DOHH2 (cell line): ENCODE data around the gene ABCC6.

ENCODE experiments used
- H3F3A ChIP-seq: fragments of 200-600 bp; sonication (generic), shearing (Covaris generic); 2 replicates; pipeline ENCODE4 v1.6.0; 2016; ENCODE audit warnings: antibody characterized with exemption, mild to moderate bottlenecking; ENCODE audit not compliant: control insufficient read depth, insufficient read depth
- H3K27ac ChIP-seq: fragments of 200-600 bp; sonication (generic); 2 replicates; pipeline ENCODE4 v1.5.1; 2014; ENCODE audit warnings: low read depth, mild to moderate bottlenecking, low read length, moderate library complexity
- H3K27me3 ChIP-seq: fragments of 200-600 bp; sonication (generic); 2 replicates; pipeline ENCODE4 v1.6.1; 2014; ENCODE audit warnings: mild to moderate bottlenecking, low read length, mixed read lengths; ENCODE audit not compliant: control insufficient read depth
- H3K36me3 ChIP-seq: fragments of 200-600 bp; sonication (generic); 2 replicates; pipeline ENCODE4 v1.6.1; 2014; ENCODE audit warnings: mild to moderate bottlenecking, low read length, moderate library complexity, mixed read lengths; ENCODE audit not compliant: control insufficient read depth
- H3K4me1 ChIP-seq: fragments of 200-600 bp; sonication (generic); 2 replicates; pipeline ENCODE4 v1.6.1; 2014; ENCODE audit warnings: mild to moderate bottlenecking, low read length, mixed read lengths; ENCODE audit not compliant: control insufficient read depth
- H3K4me2 ChIP-seq: fragments of 200-600 bp; sonication (generic); 2 replicates; pipeline ENCODE4 v1.6.0; 2014; ENCODE audit warnings: mild to moderate bottlenecking, low read length, moderate library complexity
- H3K4me3 ChIP-seq: fragments of 200-600 bp; sonication (generic); 2 replicates; pipeline ENCODE4 v1.5.1; 2014; ENCODE audit warnings: mild to moderate bottlenecking, low read length, mixed read lengths
- H3K79me2 ChIP-seq: fragments of 200-600 bp; sonication (generic); 2 replicates; pipeline ENCODE4 v1.6.1; 2014; ENCODE audit warnings: mild to moderate bottlenecking, low read length, mixed read lengths; ENCODE audit not compliant: control insufficient read depth
- H3K9me2 ChIP-seq: fragments of 200-600 bp; sonication (generic); replicated peaks from 2 replicates; pipeline ENCODE4 v1.6.1; 2014; ENCODE audit warnings: mild to moderate bottlenecking, low read length, mixed read lengths; ENCODE audit not compliant: control insufficient read depth
- H3K9me3 ChIP-seq: fragments of 200-600 bp; sonication (generic); 2 replicates; pipeline ENCODE4 v1.6.1; 2014; ENCODE audit warnings: antibody characterized with exemption, low read length, mixed read lengths; ENCODE audit not compliant: control insufficient read depth, insufficient read depth
- H4K20me1 ChIP-seq: fragments of 200-600 bp; sonication (generic); 2 replicates; pipeline ENCODE4 v1.6.0; 2014; ENCODE audit warnings: low read depth, mild to moderate bottlenecking, antibody characterized with exemption, low read length, moderate library complexity; ENCODE audit not compliant: control insufficient read depth, insufficient read depth
- CTCF ChIP-seq: fragments of 200-600 bp; sonication (generic); IDR thresholded peaks from one replicate; pipeline ENCODE4 v1.5.1; 2014; ENCODE audit warnings: antibody characterized with exemption, mild to moderate bottlenecking, low read depth, low read length; ENCODE audit not compliant: poor library complexity, severe bottlenecking
- EZH2phosphoT487 ChIP-seq: fragments of 200-600 bp; sonication (generic); IDR thresholded peaks from 2 replicates; pipeline ENCODE4 v1.6.1; 2017; ENCODE audit warnings: borderline replicate concordance, mild to moderate bottlenecking, antibody characterized with exemption, low read length, moderate library complexity, mixed read lengths

The ABCC6 gene

GRCh38 chr16:16120382-16121184, 102.7 kb downstream of the ABCC6 start:
- H3K27ac ChIP-seq, result no peak overlapping the region
- H3K4me3 ChIP-seq, result no peak overlapping the region
- no peaks in the 10 kb centered on the region for H3K27me3 ChIP-seq
- no peak overlapping the region for H3K4me2 ChIP-seq
- H3K36me3 ChIP-seq, result peaks cover 67% of the 10 kb centered on the region
- no peaks in the 10 kb centered on the region for H4K20me1 ChIP-seq
- no peaks in the 10 kb centered on the region for H3K9me2 ChIP-seq
- peaks cover 7% of the 10 kb centered on the region; the same call in 1 of the 2 replicates for H3K9me3 ChIP-seq
- H3K79me2 ChIP-seq, result no peaks in the 10 kb centered on the region
- no peak for TF ChIP-seq EZH2phosphoT487
- TF ChIP-seq CTCF, result no peak
- no peaks in the 10 kb centered on the region for H3F3A ChIP-seq
- H3K4me1 ChIP-seq, result no peaks in the 10 kb centered on the region

- no peaks in the 10 kb centered on the region for H3K27me3 ChIP-seq
- H3K27ac ChIP-seq, result no peak overlapping the region
- H3K9me2 ChIP-seq, result no peaks in the 10 kb centered on the region
- no peaks in the 10 kb centered on the region for H3F3A ChIP-seq
- no peaks in the 10 kb centered on the region for H4K20me1 ChIP-seq
- no peak overlapping the region for H3K4me3 ChIP-seq
- H3K79me2 ChIP-seq, result no peaks in the 10 kb centered on the region
- H3K4me2 ChIP-seq, result no peak overlapping the region
- no peak for TF ChIP-seq EZH2phosphoT487
- no peak for TF ChIP-seq CTCF
- H3K4me1 ChIP-seq, result no peaks in the 10 kb centered on the region
- H3K9me3 ChIP-seq, result peaks cover 7% of the 10 kb centered on the region; the same call in 1 of the 2 replicates
- H3K36me3 ChIP-seq, result peaks cover 65% of the 10 kb centered on the region
These were observed 103.3 kb downstream of the ABCC6 start for GRCh38 chr16:16120044-16120381.

- no peaks in the 10 kb centered on the region for H3K79me2 ChIP-seq
- no peak overlapping the region for H3K27ac ChIP-seq
- H3K9me3 ChIP-seq, result no peaks in the 10 kb centered on the region; the same call in 1 of the 2 replicates
- no peak overlapping the region for H3K4me3 ChIP-seq
- H3K36me3 ChIP-seq, result peaks cover 62% of the 10 kb centered on the region
- H3K4me2 ChIP-seq, result no peak overlapping the region
- H3K27me3 ChIP-seq, result no peaks in the 10 kb centered on the region
- H4K20me1 ChIP-seq, result no peaks in the 10 kb centered on the region
- no peaks in the 10 kb centered on the region for H3K9me2 ChIP-seq
- H3F3A ChIP-seq, result no peaks in the 10 kb centered on the region
- no peaks in the 10 kb centered on the region for H3K4me1 ChIP-seq
- no peak for TF ChIP-seq CTCF
- TF ChIP-seq EZH2phosphoT487, result no peak
These were observed 105.0 kb downstream of the ABCC6 start for GRCh38 chr16:16118337-16118736.
